Lower leg skin (tissue), 3 donors: ENCODE measurements around the gene NOM1.

Experiments
- CTCF ChIP-seq, 3 donors: fragments of 450-650 bp; IDR thresholded peaks; one replicate each; pipeline ENCODE4 v1.5.1; 2016; ENCODE audit warnings: antibody characterized with exemption in 3 of 3, mild to moderate bottlenecking in 3 of 3, moderate library complexity in 2 of 3
- POLR2A ChIP-seq, 2 donors: fragments of 450-650 bp; IDR thresholded peaks; one replicate each; pipeline ENCODE4 v1.6.1; 2016 to 2017; ENCODE audit warnings: antibody characterized with exemption in 2 of 2, mild to moderate bottlenecking in 1 of 2, moderate library complexity in 1 of 2

GRCh38 chr7:156903232-156903909 lies 46.1 kb upstream of the NOM1 start:
- no peak for TF ChIP-seq CTCF (IDR thresholded peaks at IDR 0.05)
- TF ChIP-seq POLR2A (IDR thresholded peaks at IDR 0.05) = no peak
